K562 (cell line): ENCODE measurements around the gene KIF5A. TPM values are rescaled to one million over a fixed set of nuclear protein-coding genes. Genes with fewer than 3 reads are reported as not detected.

Source experiments
- ATAC-seq: fragments of 200-7000 bp; cut with Tn5 transposase; 3 replicates; pipeline ENCODE4 v1.9.1; 2020; ENCODE audit warnings: moderate library complexity
- BruUV-seq: library from RNA; stranded (reverse); fragments of 400-500 nt; replicated peaks from 2 replicates; lab custom pipeline; 2021; lab: Mats Ljungman, UMichigan
- CTCF ChIA-PET: fragments of 300-600 bp; formaldehyde crosslinking; extraction: SDS; loops from one replicate; lab custom pipeline; 2021; ENCODE audit warnings: low intra/inter-chr PET ratio; lab: Yijun Ruan, JAX
- POLR2A ChIA-PET: fragments of 300-600, 350-650 bp; sonication (Branson Sonifier 250); formaldehyde crosslinking; extraction: SDS; loops from one replicate; lab custom pipeline; 2021; ENCODE audit warnings: antibody characterized with exemption, inconsistent platforms; lab: Yijun Ruan, JAX
- DNase-seq, 4 experiments: peaks; one replicate each; pipeline versions ENCODE4 v3.0.0 to v3.0.0-alpha.2; 2011 to 2018; ENCODE audit warnings: low spot score in 3 of 4, mixed read lengths in 3 of 4; ENCODE audit errors: extremely low read depth in 1 of 4
- FAIRE-seq: peaks from 2 replicates; lab custom pipeline; 2011; peaks lifted over from hg19 to GRCh38; lab: Jason Lieb, UNC
- H2AFZ ChIP-seq: 2 replicates; pipeline ENCODE4 v1.6.0; 2011; ENCODE audit warnings: low read depth, low read length, control low read depth, inconsistent platforms
- H3K27ac ChIP-seq: fragments of 200-600 bp; 3 replicates; pipeline ENCODE4 v1.8.0; 2011; ENCODE audit warnings: low read depth, mild to moderate bottlenecking, control low read depth, inconsistent platforms, low read length, moderate library complexity, mixed read lengths; ENCODE audit errors: extremely low read depth
- H3K27me3 ChIP-seq, 2 experiments: fragments of 300-600 bp in 1 of 2; 2 replicates in 1 of 2; 3 replicates in 1 of 2; pipeline versions ENCODE4 v1.6.0 to v1.8.0; 2011; ENCODE audit warnings: inconsistent platforms in 2 of 2, low read length in 2 of 2, mild to moderate bottlenecking in 1 of 2, mixed read lengths in 1 of 2, moderate library complexity in 1 of 2; ENCODE audit not compliant: control insufficient read depth in 2 of 2, insufficient read depth in 2 of 2
- H3K36me3 ChIP-seq: fragments of 300-600 bp; 3 replicates; pipeline ENCODE4 v1.8.0; 2011; ENCODE audit warnings: mild to moderate bottlenecking, low read length, inconsistent platforms; ENCODE audit not compliant: control insufficient read depth, insufficient read depth
- H3K4me1 ChIP-seq, 2 experiments: fragments of 200-600 bp in 1 of 2; replicated peaks in 1 of 2; 2 replicates in 1 of 2; 3 replicates in 1 of 2; pipeline versions ENCODE4 v1.5.1 to v1.8.0; 2011; ENCODE audit warnings: inconsistent platforms in 2 of 2, low read length in 2 of 2, mild to moderate bottlenecking in 1 of 2, mixed read lengths in 1 of 2, moderate library complexity in 1 of 2; ENCODE audit not compliant: control insufficient read depth in 2 of 2, insufficient read depth in 2 of 2
- H3K4me2 ChIP-seq: 2 replicates; pipeline ENCODE4 v1.6.1; 2011; ENCODE audit warnings: low read length, control low read depth, inconsistent platforms, mixed read lengths; ENCODE audit not compliant: insufficient read depth
- H3K4me3 ChIP-seq: fragments of 200-600 bp; sonication (generic), shearing (Covaris generic); 2 replicates; pipeline ENCODE4 v1.5.1; 2016; ENCODE audit warnings: control low read depth, inconsistent platforms
- H3K79me2 ChIP-seq: fragments of 200-600 bp; 3 replicates; pipeline ENCODE4 v1.8.0; 2011; ENCODE audit warnings: low read length, inconsistent platforms; ENCODE audit not compliant: control insufficient read depth, insufficient read depth
- H3K9ac ChIP-seq, 2 experiments: 2 replicates each; pipeline versions ENCODE4 v1.6.0 to v1.6.1; 2011; ENCODE audit warnings: low read depth in 2 of 2, low read length in 2 of 2, control low read depth in 1 of 2, inconsistent platforms in 1 of 2, mild to moderate bottlenecking in 1 of 2, mixed read lengths in 1 of 2; ENCODE audit not compliant: insufficient read depth in 1 of 2
- H3K9me1 ChIP-seq: one replicate; pipeline ENCODE4 v1.6.0; 2011; ENCODE audit warnings: inconsistent platforms, mild to moderate bottlenecking, low read length, moderate library complexity; ENCODE audit not compliant: control insufficient read depth, insufficient read depth
- H3K9me3 ChIP-seq: replicated peaks from 2 replicates; pipeline ENCODE4 v1.5.1; 2011; ENCODE audit warnings: low read depth, low read length, inconsistent platforms; ENCODE audit not compliant: control insufficient read depth, insufficient read depth
- H4K20me1 ChIP-seq: replicated peaks from 2 replicates; pipeline ENCODE4 v1.6.1; 2011; ENCODE audit warnings: low read length, inconsistent platforms, mixed read lengths; ENCODE audit not compliant: control insufficient read depth, insufficient read depth
- BCOR ChIP-seq: fragments of 450-650 bp; IDR thresholded peaks from 2 replicates; pipeline ENCODE4 v1.6.1; 2016
- BRCA1 ChIP-seq, 2 experiments: fragments of 450-650 bp in 1 of 2; sonication (generic) in 1 of 2; formaldehyde crosslinking in 1 of 2; IDR thresholded peaks; 2 replicates each; pipeline versions ENCODE4 v1.5.0 to v1.6.1; 2017 to 2020; ENCODE audit warnings: mild to moderate bottlenecking in 1 of 2, missing genetic modification reagents in 1 of 2
- CBFA2T3 ChIP-seq: fragments of 450-650 bp; IDR thresholded peaks from 2 replicates; pipeline ENCODE4 v1.6.1; 2017
- HNRNPLL ChIP-seq: fragments of 200-400 bp; formaldehyde crosslinking; IDR thresholded peaks from 2 replicates; pipeline ENCODE4 v1.6.1; 2017; ENCODE audit warnings: low read length, low read depth, mild to moderate bottlenecking; ENCODE audit not compliant: poor library complexity, severe bottlenecking
- MAZ ChIP-seq, 2 experiments: fragments of 450-650 bp in 1 of 2; sonication (generic) in 1 of 2; formaldehyde crosslinking; IDR thresholded peaks in 1 of 2; conservative IDR thresholded peaks in 1 of 2; 2 replicates each; pipeline versions ENCODE4 v1.4.0 to v1.5.0; 2020; ENCODE audit warnings: mild to moderate bottlenecking in 1 of 2, missing genetic modification reagents in 1 of 2
- RAD21 ChIP-seq, 2 experiments: fragments of 250-450 bp in 1 of 2; fragments of 450-650 bp in 1 of 2; sonication (Bioruptor Pico) in 1 of 2; formaldehyde crosslinking in 1 of 2; IDR thresholded peaks in 1 of 2; conservative IDR thresholded peaks in 1 of 2; 2 replicates each; pipeline versions ENCODE4 v1.4.0 to v1.8.0; 2020 to 2022; ENCODE audit warnings: mild to moderate bottlenecking in 2 of 2, moderate library complexity in 1 of 2
- RFX1 ChIP-seq: fragments of 450-650 bp; IDR thresholded peaks from 2 replicates; pipeline ENCODE4 v1.6.1; 2016; ENCODE audit warnings: mild to moderate bottlenecking, moderate library complexity
- TBP ChIP-seq: optimal IDR thresholded peaks from 2 replicates; pipeline ENCODE3; 2011; ENCODE audit warnings: low read depth, low read length, improper control_type of control experiment
- TCF7L2 ChIP-seq: fragments of 150-350 bp; IDR thresholded peaks from 2 replicates; pipeline ENCODE4 v1.6.1; 2016; ENCODE audit warnings: low read depth, mild to moderate bottlenecking, low read length, moderate library complexity
- U2AF1 ChIP-seq: fragments of 200-400 bp; formaldehyde crosslinking; optimal IDR thresholded peaks from 2 replicates; pipeline ENCODE3; 2017; ENCODE audit warnings: mild to moderate bottlenecking, low read depth, low read length, moderate library complexity
- U2AF2 ChIP-seq: fragments of 200-400 bp; formaldehyde crosslinking; optimal IDR thresholded peaks from 2 replicates; pipeline ENCODE3; 2017; ENCODE audit warnings: low read depth, mild to moderate bottlenecking, low read length
- WGBS: fragments of 100-300 bp; shearing (Covaris generic); methylation state at CpG from one replicate; pipeline ENCODE4 v1.1.6; 2016; ENCODE audit warnings: low coverage, mixed read lengths; ENCODE audit not compliant: insufficient coverage; ENCODE audit errors: missing lambda C conversion rate; 5-methylcytosine and 5-hydroxymethylcytosine counted together
- in situ Hi-C: fragments of 300-500 bp; cut with MboI; formaldehyde crosslinking; loops from 4 replicates; pipeline ENCODE4 v1.15.0; 2018; ENCODE audit warnings: inconsistent platforms, mixed read lengths
- intact Hi-C: fragments of 100-400 bp; cut with micrococcal nuclease; formaldehyde crosslinking; loops from 2 replicates; pipeline ENCODE4 v1.14.2; 2022
- polyA plus RNA-seq, 8 experiments: library from polyadenylated mRNA; depleted of rRNA in 4 of 8; stranded (reverse) in 5 of 8; unstranded in 3 of 8; fragments of >200 nt; fragmentation: Nextera tagmentation in 2 of 8; fragmentation: Illumina TruSeq in 1 of 8; extraction: Ambion mirVana in 2 of 8; extraction: Trizol in 1 of 8; gene quantifications; 2 replicates each; pipeline versions ENCODE4 v1.2.1 to v1.2.3, GENCODE V29; 2011 to 2014; ENCODE audit warnings: inconsistent platforms in 1 of 8, missing spikeins in 1 of 8
- total RNA-seq, 7 experiments: library from RNA; depleted of rRNA in 6 of 7; stranded (reverse); fragments of >200 nt in 6 of 7; fragmentation: Illumina TruSeq in 2 of 7; extraction: Trizol in 2 of 7; gene quantifications; 2 replicates each; pipeline versions ENCODE4 v1.2.1 to v1.2.3, GENCODE V29; 2011 to 2021; ENCODE audit warnings: low replicate concordance in 1 of 7
- TF ChIP-seq, protein P1 (sequence below): fragments of 150-350 bp; IDR thresholded peaks from 2 replicates; pipeline ENCODE4 v1.6.1; 2014; ENCODE audit warnings: low read depth, mild to moderate bottlenecking, low read length, borderline replicate concordance
- TF ChIP-seq, protein P2 (sequence below): fragments of 250-450 bp; sonication (Bioruptor Pico); IDR thresholded peaks from 2 replicates; pipeline ENCODE4 v1.4.0; 2020; ENCODE audit warnings: mild to moderate bottlenecking, moderate library complexity, borderline replicate concordance

The KIF5A gene
- total and polyA plus RNA-seq, 9 of the 15 experiments (the other 6 are each of a cell fraction or from before 2014, with no cell fraction given) = 3.4 to 17.7 (median 8.0) TPM

DNA sequence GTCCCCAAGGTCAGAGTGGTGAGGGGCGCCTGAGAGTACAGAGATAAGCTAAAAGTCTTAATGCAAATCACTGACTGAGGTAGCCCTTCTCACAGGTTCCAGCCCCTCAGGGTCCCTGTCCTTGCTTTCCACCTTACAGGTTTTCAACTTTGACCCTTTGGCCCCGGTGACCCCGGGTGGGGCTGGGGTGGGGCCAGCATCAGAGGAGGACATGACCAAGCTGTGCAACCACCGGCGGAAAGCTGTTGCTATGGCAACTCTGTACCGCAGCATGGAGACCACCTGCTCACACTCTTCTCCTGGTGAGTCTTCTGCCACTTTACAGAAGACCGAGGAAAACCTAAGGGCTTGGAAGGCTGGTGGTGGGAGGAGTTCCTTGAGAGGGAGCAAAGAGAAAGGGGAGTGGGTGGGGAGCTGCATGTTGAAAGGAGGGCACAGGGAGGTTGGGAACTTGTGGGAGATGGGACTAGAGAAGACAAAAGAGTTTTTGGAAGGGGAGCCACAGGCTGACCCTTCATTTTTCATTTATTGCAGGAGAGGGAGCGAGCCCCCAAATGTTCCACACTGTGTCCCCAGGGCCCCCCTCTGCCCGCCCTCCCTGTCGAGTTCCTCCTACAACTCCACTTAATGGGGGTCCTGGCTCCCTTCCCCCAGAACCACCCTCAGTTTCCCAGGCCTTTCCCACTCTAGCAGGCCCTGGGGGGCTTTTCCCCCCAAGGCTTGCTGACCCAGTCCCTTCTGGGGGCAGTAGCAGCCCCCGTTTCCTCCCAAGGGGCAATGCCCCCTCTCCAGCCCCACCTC is 24.8 kb upstream of the KIF5A start:
- Histone ChIP-seq H2AFZ (no peak overlapping the region), H3K9me3 (no peaks in the 10 kb centered on the region), H3K4me3 (peak overlapping the region; percentile 77), H3K79me2 (peaks cover 30% of the 10 kb centered on the region), H3K4me1 (peaks cover 29 to 47% of the 10 kb centered on the region in 2 experiments), H3K27ac (peak overlapping the region; percentile 96; the same call in 2 of the 3 replicates), H4K20me1 (peaks cover 3% of the 10 kb centered on the region), H3K27me3 (no peaks in the 10 kb centered on the region), H3K4me2 (peak overlapping the region; percentile 91), H3K9me1 (no peaks in the 10 kb centered on the region), H3K36me3 (peaks cover 60% of the 10 kb centered on the region; the same call in 2 of the 3 replicates), H3K9ac (peak overlapping the region; percentile 94)
- BruUV-seq = no TSS peak
- WGBS = 42% methylated on average over 8 of the region's 11 CpGs
- ChIA-PET POLR2A (interaction anchor here (0.5 to 10.8 kb wide), 7 partner anchors 10 to 207 kb away, joined by 3 to 225 read pairs (median 5); partner anchors contain the start of gene DCTN2), CTCF (no interaction called here)
- FAIRE-seq = peak; percentile 15
- in situ Hi-C loops (no loop called here), intact Hi-C loops (loop anchor here (5.0 kb wide), 3 partner anchors 38 to 212 kb away; partner anchors contain the start of genes AGAP2 and MARS1)
- peak in 3 of 4 experiments; percentile 40 to 57 (median 44) for DNase-seq
- ATAC-seq = no peak
- no peak for TF ChIP-seq HNRNPLL
- TF ChIP-seq, protein P1, sequence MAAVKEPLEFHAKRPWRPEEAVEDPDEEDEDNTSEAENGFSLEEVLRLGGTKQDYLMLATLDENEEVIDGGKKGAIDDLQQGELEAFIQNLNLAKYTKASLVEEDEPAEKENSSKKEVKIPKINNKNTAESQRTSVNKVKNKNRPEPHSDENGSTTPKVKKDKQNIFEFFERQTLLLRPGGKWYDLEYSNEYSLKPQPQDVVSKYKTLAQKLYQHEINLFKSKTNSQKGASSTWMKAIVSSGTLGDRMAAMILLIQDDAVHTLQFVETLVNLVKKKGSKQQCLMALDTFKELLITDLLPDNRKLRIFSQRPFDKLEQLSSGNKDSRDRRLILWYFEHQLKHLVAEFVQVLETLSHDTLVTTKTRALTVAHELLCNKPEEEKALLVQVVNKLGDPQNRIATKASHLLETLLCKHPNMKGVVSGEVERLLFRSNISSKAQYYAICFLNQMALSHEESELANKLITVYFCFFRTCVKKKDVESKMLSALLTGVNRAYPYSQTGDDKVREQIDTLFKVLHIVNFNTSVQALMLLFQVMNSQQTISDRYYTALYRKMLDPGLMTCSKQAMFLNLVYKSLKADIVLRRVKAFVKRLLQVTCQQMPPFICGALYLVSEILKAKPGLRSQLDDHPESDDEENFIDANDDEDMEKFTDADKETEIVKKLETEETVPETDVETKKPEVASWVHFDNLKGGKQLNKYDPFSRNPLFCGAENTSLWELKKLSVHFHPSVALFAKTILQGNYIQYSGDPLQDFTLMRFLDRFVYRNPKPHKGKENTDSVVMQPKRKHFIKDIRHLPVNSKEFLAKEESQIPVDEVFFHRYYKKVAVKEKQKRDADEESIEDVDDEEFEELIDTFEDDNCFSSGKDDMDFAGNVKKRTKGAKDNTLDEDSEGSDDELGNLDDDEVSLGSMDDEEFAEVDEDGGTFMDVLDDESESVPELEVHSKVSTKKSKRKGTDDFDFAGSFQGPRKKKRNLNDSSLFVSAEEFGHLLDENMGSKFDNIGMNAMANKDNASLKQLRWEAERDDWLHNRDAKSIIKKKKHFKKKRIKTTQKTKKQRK = no peak
- TF ChIP-seq RAD21 (CRISPR knock-in tag; conservative IDR thresholded peaks at IDR 0.05 in 1 of 2, IDR thresholded peaks at IDR 0.05 in 1 of 2) = no peak
- TF ChIP-seq TBP = peak; percentile 11
- TF ChIP-seq BRCA1 (IDR thresholded peaks at IDR 0.05) = no peak
- TF ChIP-seq BRCA1 (CRISPR knock-in tag; IDR thresholded peaks at IDR 0.05) = no peak
- TF ChIP-seq MAZ (CRISPR knock-in tag; conservative IDR thresholded peaks at IDR 0.05 in 1 of 2, IDR thresholded peaks at IDR 0.05 in 1 of 2) = 0 out of 4 replicates have a peak, but pooled peaks of 1 of the 2 experiments have one; percentile 34
- TF ChIP-seq U2AF2 = no peak
- peak; percentile 93 for TF ChIP-seq RFX1
- TF ChIP-seq BCOR = no peak
- no peak for TF ChIP-seq TCF7L2
- TF ChIP-seq CBFA2T3 = 0 out of 2 replicates have a peak, but pooled peaks have one; percentile 4
- TF ChIP-seq, protein P2, sequence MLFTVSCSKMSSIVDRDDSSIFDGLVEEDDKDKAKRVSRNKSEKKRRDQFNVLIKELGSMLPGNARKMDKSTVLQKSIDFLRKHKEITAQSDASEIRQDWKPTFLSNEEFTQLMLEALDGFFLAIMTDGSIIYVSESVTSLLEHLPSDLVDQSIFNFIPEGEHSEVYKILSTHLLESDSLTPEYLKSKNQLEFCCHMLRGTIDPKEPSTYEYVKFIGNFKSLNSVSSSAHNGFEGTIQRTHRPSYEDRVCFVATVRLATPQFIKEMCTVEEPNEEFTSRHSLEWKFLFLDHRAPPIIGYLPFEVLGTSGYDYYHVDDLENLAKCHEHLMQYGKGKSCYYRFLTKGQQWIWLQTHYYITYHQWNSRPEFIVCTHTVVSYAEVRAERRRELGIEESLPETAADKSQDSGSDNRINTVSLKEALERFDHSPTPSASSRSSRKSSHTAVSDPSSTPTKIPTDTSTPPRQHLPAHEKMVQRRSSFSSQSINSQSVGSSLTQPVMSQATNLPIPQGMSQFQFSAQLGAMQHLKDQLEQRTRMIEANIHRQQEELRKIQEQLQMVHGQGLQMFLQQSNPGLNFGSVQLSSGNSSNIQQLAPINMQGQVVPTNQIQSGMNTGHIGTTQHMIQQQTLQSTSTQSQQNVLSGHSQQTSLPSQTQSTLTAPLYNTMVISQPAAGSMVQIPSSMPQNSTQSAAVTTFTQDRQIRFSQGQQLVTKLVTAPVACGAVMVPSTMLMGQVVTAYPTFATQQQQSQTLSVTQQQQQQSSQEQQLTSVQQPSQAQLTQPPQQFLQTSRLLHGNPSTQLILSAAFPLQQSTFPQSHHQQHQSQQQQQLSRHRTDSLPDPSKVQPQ = no peak
- TF ChIP-seq U2AF1 = no peak
